T-helper 1 cell treated with Interleukin-12 subunit alpha and Interleukin-12 subunit beta and Interleukin-4 antibody, amounts not matched to agents 30 ng/mL and 1 ng/mL, for 36 hours (primary cell): Measurements from ENCODE around the gene C1orf174. TPM values are rescaled to one million over a fixed set of nuclear protein-coding genes. Genes with fewer than 3 reads are reported as not detected.
"Not testable (repeated sequence)": the region's sequence is repeated elsewhere in the genome, so short reads cannot be mapped to it uniquely, and the experiment has no call there.

Experiments
- intact Hi-C: fragments of 100-400 bp; cut with micrococcal nuclease; formaldehyde crosslinking; loops from one replicate; pipeline ENCODE4 v1.15.1; 2024
- total RNA-seq: library from RNA; stranded (reverse); gene quantifications from 2 replicates; pipeline ENCODE4 v1.2.3, GENCODE V29; 2022

C1orf174 gene
- total RNA-seq, 1 donor from 2014 or later: 30.4 TPM

DNA sequence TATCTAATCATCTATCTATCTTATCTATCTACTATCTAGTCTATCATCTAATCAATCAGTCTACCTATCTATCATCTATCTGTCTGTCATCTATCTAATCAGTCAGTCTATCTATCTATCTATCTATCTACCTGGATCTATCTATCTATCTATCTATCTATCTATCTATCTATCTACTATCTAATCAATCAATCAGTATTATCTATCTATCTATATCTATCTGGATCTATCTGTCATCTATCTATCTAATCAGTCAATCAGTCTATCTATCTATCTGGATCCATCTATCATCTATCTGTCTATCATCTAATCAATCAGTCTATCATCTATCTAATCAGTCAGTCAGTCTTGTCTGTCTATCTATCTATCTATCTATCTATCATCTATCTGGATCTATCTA is 26.9 kb upstream of the C1orf174 start:
- intact Hi-C loops: no loop called here

DNA sequence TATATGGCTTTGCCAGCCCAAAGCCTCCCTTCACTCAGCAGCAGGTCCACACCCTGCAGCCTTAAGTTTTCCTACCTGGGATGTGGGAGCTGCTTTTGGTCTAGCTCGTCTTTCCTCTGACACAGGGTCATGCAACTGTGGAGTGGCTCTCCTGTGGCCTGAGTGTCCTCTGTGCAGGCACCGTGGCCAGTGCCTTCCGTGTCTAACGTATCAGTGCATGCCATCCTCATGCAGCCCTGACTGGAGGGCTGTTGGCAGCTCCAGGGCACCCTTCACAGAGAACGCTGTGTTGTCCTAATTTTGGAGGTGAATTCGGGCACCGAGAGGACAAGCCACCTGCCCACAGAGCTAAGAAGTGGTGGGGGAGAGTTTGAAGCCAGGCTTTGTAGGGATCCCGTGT is 25.7 kb upstream of the C1orf174 start:
- intact Hi-C loops: no loop called here

- intact Hi-C loops: no loop called here
Observed at GRCh38 chr1:3925256-3925655, 25.2 kb upstream of the C1orf174 start.

DNA sequence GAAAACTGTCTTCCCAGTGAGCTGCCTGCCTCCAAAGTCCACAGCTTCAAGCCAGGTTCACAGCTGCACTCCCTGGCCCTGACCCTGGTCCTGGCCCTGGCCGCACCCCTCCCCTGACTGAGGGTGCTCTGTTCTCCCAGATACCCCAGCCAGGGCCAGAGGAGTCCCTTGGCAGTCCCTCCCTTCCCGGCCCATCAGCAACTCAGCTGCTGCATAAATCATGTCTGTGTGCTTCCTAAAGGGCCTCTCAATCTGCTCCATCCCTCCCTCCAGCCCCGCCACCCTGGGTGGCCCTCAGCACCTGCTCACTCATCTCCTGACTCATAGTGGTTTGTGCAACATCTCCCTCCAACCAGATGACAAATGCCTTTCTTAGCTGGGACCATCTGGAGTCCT is 24.8 kb upstream of the C1orf174 start:
- intact Hi-C loops: no loop called here

GRCh38 chr1:3924186-3924824 is 24.2 kb upstream of the C1orf174 start:
- intact Hi-C loops: no loop called here

DNA sequence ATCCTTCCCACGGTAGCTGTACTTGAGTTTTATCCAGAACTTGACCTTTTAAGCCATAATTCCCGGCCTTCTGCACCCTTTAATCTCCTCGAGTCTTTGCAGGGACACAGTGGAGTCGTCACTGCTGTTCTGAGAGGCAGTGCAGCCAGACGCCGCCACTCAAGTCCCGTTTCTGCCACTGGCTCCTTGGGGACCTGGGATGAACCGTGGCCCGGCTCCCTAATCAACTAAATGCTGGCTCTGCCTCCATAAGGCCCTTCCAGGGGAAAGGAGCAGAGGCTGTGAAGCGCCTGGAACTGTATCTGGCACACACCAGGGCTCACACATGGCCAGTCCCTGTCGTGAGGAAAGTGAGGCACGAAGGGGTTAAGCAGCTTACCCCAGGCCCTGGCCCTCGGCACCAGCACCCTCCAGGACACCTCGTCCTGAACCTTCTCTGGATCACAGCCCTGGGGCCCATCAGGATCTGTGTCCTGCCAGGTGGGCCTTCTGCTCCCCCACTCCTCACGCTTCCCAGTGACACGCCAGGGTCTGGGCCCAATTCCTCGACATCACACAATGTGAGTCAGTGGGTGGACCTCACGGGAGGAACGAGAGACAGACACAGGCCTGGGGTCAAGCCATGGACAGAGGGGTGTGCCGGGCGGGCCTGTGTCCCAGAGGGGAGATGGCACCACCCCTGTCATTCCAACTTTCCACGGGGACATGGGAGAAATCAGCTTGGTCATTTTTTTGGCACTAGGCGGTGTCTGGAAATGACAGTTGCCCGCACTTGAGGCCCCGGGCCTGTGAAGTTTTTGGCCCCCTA is 23.5 kb upstream of the C1orf174 start:
- intact Hi-C loops: no loop called here

- intact Hi-C loops: no loop called here
Observed at GRCh38 chr1:3922851-3923250, 22.8 kb upstream of the C1orf174 start.

GRCh38 chr1:3922201-3922725 is 22.2 kb upstream of the C1orf174 start:
- intact Hi-C loops: no loop called here

- intact Hi-C loops: no loop called here
Observed at GRCh38 chr1:3921765-3922164, 21.7 kb upstream of the C1orf174 start.

- intact Hi-C loops: no loop called here
Observed at GRCh38 chr1:3919706-3920105, 19.6 kb upstream of the C1orf174 start.

GRCh38 chr1:3918966-3919611 is 19.0 kb upstream of the C1orf174 start:
- intact Hi-C loops: no loop called here

DNA sequence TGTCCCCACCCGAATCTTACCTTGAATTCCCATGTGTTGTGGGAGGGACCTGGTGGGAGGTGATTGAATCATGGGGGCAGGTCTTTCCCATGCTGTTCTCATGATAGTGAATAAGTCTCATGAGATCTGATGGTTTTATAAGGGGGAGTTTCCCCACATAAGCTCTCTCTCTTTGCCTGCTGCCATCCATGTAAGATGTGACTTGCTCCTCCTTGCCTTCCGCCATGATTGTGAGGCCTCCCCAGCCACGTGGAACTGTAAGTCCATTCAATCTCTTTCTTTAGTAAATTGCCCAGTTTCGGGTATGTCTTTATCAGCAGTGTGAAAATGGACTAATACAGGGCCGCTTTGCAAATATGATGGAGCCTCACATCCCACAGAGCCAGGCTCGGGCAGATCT is 18.3 kb upstream of the C1orf174 start:
- intact Hi-C loops: not testable (repeated sequence)

DNA sequence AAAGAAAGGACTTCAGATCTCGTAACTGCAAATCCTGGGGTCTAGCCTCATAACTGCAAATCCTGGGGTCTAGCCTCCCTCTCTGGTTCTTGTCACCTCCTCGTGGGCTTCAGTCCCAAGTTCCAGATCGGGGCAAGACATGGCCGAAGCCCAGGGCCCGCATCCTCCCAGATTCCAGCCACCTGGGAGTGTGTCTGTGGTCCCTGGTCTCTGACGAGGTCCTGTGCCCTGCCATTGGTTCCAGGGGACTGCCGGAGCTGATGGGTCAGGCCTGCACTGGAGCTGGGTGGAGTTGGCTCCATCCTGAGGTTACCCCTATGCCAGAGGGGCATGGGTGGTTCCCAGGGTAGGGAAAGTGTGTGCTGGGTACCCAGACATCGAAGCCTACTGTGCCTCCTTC is 17.7 kb upstream of the C1orf174 start:
- intact Hi-C loops: no loop called here

DNA sequence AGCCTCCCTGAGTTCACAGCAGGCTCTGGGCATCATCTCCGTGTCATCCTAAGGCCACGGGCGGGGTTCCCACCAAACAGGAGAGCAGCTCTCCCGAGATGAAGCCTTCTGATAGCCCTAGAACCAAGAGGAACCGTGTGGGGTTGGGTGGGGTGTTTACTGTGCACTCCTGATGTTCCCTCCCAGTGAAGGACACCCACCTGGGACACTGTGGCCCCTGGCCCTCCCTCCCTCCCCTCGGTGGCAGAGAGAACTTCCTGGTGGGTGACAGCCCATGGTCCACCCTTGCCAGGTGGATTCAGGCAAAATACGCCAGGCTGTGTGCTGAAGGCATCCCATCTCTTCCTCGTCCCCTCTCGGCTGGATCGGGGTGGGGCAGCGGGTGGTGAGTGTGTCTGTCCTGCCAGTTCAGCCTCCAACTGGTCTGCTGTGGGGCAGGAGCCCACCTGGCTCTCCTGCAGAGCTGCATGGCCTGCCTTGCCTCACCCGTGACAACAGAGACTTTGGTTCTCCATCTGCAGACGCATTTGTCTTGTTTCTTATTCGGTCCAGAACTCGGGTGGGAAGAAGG is 15.6 kb upstream of the C1orf174 start:
- intact Hi-C loops: no loop called here

- intact Hi-C loops: loop anchor here (5.0 kb wide), 1 partner anchor 912 kb away; no protein-coding TSS in a partner anchor
Observed at GRCh38 chr1:3914911-3915310, 14.8 kb upstream of the C1orf174 start.

- intact Hi-C loops: loop anchor here (5.0 kb wide), 1 partner anchor 913 kb away; no protein-coding TSS in a partner anchor
Observed at GRCh38 chr1:3914331-3914851, 14.3 kb upstream of the C1orf174 start.

DNA sequence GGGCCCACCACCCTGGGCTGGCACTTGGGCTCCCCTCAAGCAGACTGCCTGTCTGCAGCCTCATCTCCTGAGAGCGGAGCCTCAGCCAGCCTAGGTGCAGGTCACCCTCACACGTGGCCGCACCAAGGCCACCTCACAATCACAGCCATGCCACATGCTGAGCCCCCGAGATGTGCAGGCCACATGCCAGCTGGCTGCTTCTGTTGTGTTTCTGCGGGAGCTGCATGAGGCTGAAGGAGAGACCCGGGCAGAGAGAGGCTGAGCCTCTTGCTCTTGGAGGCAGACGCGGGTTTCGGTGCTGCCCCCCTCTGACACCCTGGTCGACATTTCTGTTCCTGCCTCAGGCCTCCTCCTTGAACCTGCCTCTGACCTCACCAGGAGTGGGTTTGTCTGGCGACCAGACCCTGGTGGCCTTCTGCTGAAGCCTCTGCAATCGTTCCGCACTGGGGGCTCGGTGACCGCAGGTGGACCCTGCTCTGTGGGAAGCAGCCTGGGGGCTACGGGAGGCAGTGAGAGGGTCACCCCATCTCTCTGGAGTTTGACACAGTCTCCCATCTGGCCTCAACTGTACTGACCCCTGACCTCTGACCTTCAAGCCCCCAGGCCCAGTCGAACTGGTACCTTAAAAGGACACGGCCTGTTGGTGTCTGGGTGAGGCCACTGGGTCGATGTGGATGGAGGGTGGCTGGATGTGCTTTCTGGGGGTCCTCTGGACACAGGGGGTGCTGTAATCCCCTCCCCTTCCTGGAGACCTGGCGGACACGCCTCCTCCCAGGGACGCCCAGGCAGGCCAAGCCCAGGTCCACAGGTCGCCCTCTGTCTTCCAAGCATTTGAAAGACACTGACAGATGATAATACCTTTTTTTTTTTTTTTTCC is 13.0 kb upstream of the C1orf174 start:
- intact Hi-C loops: loop anchor here (5.0 kb wide), 1 partner anchor 914 kb away; no protein-coding TSS in a partner anchor

DNA sequence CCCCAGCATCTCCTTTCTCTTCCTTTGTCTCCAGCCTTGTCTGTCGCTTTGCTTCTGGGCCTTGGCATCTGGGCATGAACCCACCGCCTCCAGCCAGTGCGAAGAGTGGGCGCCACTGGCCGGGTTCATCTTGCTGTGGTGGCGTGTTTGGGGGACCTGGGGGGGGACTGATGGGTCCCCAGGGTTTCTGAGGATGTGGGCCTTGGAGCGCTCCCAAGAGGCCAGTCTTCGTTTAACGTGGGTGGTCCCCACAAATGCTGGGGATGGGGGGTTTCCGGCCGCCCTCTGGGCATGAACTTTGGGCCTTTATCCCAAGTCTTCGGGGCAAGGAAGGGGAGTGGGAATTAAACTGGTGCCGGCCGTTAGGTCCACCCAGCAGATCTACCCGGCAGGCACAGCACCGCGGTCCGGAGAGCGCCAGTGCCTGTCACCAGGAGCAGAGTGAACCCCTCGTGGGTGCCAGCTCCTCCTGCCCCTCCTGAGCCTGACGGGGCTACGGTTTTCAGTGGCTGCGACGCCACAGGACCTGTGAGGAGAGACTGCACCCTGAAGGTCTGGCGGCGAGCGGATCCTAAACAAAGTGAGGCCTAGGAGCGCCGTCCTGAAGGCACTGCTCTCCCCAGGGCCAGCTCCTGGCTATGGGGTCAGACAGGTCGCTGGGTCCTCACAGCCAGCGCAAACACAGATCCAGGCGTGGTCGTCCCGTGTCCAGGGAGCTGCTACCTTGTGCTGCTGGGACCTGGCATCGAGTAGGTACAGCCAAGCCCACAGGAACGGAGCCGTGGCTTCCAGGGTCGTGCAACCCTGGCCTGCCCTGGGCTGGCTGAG is 12.1 kb upstream of the C1orf174 start:
- intact Hi-C loops: loop anchor here (2.0 to 5.0 kb wide), 2 partner anchors 741 to 915 kb away; no protein-coding TSS in a partner anchor
